Activated B cell treated with CpG ODN at 0.5 μM for 24 hours (primary cell): Measurements from ENCODE around the gene TRPV2. TPM values are rescaled to one million over a fixed set of nuclear protein-coding genes. Genes with fewer than 3 reads are reported as not detected.

Source experiments
- ATAC-seq: fragments of 200-7000 bp; cut with Tn5 transposase; one replicate; pipeline ENCODE4 v1.10.0; 2021; ENCODE audit warnings: low read depth, mild to moderate bottlenecking, moderate library complexity
- CTCF ChIA-PET: fragments of 350-600 bp; sonication (Branson Sonifier 250); formaldehyde crosslinking; loops from one replicate; lab custom pipeline; 2021; ENCODE audit warnings: antibody characterized with exemption; lab: Charles Lee
- POLR2A ChIA-PET: fragments of 350-600 bp; sonication (Branson Sonifier 250); formaldehyde crosslinking; loops from one replicate; lab custom pipeline; 2021; ENCODE audit warnings: antibody characterized with exemption; lab: Charles Lee
- DNase-seq: peaks from one replicate; pipeline ENCODE4 v3.0.0; 2022
- H3K27ac Mint-ChIP-seq: one replicate; pipeline ENCODE4 v1.8.0; 2020; ENCODE audit warnings: mixed read lengths
- H3K27me3 Mint-ChIP-seq: one replicate; pipeline ENCODE4 v1.8.0; 2021; ENCODE audit warnings: mixed read lengths
- H3K36me3 Mint-ChIP-seq: one replicate; pipeline ENCODE4 v1.8.0; 2021; ENCODE audit warnings: low read depth, mixed read lengths
- H3K4me1 Mint-ChIP-seq: one replicate; pipeline ENCODE4 v1.8.0; 2021; ENCODE audit warnings: mixed read lengths
- H3K4me3 Mint-ChIP-seq: one replicate; pipeline ENCODE4 v1.8.0; 2020; ENCODE audit warnings: mild to moderate bottlenecking, mixed read lengths
- H3K9me3 Mint-ChIP-seq: one replicate; pipeline ENCODE4 v1.8.0; 2020; ENCODE audit warnings: mixed read lengths
- intact Hi-C: fragments of 100-400 bp; cut with micrococcal nuclease; formaldehyde crosslinking; loops from one replicate; pipeline ENCODE4 v1.15.1; 2024
- total RNA-seq: library from RNA; stranded (reverse); gene quantifications from 2 replicates; pipeline ENCODE4 v1.2.3, GENCODE V29; 2022
- TF ChIP-seq, protein P1 (sequence below): fragments of 200-600 bp; IDR thresholded peaks from one replicate; pipeline ENCODE4 v1.8.0; 2022; ENCODE audit warnings: antibody characterized with exemption, mild to moderate bottlenecking

The TRPV2 gene
- total RNA-seq, 1 donor from 2014 or later: 65.8 TPM

- intact Hi-C loops: loop anchor here (2.0 kb wide), 2 partner anchors 119 to 131 kb away; no protein-coding TSS in a partner anchor
- Mint-ChIP-seq H3K4me3 (no peak overlapping the region), H3K27me3 (no peaks in the 10 kb centered on the region), H3K9me3 (no peaks in the 10 kb centered on the region), H3K36me3 (peaks cover 38% of the 10 kb centered on the region), H3K4me1 (peaks cover 43% of the 10 kb centered on the region), H3K27ac (peak overlapping the region; percentile 97)
- POLR2A ChIA-PET: interaction anchor here (0.7 to 7.2 kb wide), 4 partner anchors 11 to 129 kb away, joined by 3 to 105 read pairs (median 44); partner anchors contain the start of gene UBB
- CTCF ChIA-PET: interaction anchor here (4.0 to 4.1 kb wide), 2 partner anchors 31 to 53 kb away, joined by 29 to 64 read pairs; no protein-coding TSS in a partner anchor
- TF ChIP-seq, protein P1, sequence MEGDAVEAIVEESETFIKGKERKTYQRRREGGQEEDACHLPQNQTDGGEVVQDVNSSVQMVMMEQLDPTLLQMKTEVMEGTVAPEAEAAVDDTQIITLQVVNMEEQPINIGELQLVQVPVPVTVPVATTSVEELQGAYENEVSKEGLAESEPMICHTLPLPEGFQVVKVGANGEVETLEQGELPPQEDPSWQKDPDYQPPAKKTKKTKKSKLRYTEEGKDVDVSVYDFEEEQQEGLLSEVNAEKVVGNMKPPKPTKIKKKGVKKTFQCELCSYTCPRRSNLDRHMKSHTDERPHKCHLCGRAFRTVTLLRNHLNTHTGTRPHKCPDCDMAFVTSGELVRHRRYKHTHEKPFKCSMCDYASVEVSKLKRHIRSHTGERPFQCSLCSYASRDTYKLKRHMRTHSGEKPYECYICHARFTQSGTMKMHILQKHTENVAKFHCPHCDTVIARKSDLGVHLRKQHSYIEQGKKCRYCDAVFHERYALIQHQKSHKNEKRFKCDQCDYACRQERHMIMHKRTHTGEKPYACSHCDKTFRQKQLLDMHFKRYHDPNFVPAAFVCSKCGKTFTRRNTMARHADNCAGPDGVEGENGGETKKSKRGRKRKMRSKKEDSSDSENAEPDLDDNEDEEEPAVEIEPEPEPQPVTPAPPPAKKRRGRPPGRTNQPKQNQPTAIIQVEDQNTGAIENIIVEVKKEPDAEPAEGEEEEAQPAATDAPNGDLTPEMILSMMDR: no peak
- no peak for ATAC-seq
- no peak for DNase-seq
These were observed 2.0 kb downstream of the TRPV2 start for GRCh38 chr17:16417399-16417798.

GRCh38 chr17:16417896-16418684, 2.7 kb downstream of the TRPV2 start:
- CTCF ChIA-PET: interaction anchor here (0.9 to 4.0 kb wide), 2 partner anchors 20 to 32 kb away, joined by 3 to 29 read pairs; no protein-coding TSS in a partner anchor
- Mint-ChIP-seq H3K4me3 (no peak overlapping the region), H3K4me1 (peaks cover 43% of the 10 kb centered on the region), H3K36me3 (peaks cover 45% of the 10 kb centered on the region), H3K27me3 (no peaks in the 10 kb centered on the region), H3K9me3 (no peaks in the 10 kb centered on the region), H3K27ac (no peak overlapping the region)
- intact Hi-C loops: loop anchor here (2.0 kb wide), 2 partner anchors 119 to 131 kb away; no protein-coding TSS in a partner anchor
- TF ChIP-seq, protein P1: no peak
- ATAC-seq: no peak
- no peak for DNase-seq
- POLR2A ChIA-PET: interaction anchor here (1.8 to 7.2 kb wide), 4 partner anchors 11 to 37 kb away, joined by 18 to 105 read pairs (median 44); partner anchors contain the start of gene UBB

- ChIA-PET CTCF (interaction anchor here (0.9 to 4.0 kb wide), 2 partner anchors 20 to 32 kb away, joined by 3 to 29 read pairs; no protein-coding TSS in a partner anchor), POLR2A (interaction anchor here (0.6 to 7.2 kb wide), 3 partner anchors 20 to 150 kb away, joined by 10 to 105 read pairs (median 18); partner anchors contain the start of gene UBB)
- Mint-ChIP-seq H3K36me3 (peaks cover 49% of the 10 kb centered on the region), H3K4me3 (peak overlapping the region; percentile 36), H3K9me3 (no peaks in the 10 kb centered on the region), H3K27ac (peak overlapping the region; percentile 81), H3K27me3 (no peaks in the 10 kb centered on the region), H3K4me1 (peaks cover 43% of the 10 kb centered on the region)
- intact Hi-C loops: no loop called here
- ATAC-seq (no peak), DNase-seq (no peak)
- TF ChIP-seq, protein P1: no peak
These were observed 3.3 kb downstream of the TRPV2 start for GRCh38 chr17:16418685-16419068.

DNA sequence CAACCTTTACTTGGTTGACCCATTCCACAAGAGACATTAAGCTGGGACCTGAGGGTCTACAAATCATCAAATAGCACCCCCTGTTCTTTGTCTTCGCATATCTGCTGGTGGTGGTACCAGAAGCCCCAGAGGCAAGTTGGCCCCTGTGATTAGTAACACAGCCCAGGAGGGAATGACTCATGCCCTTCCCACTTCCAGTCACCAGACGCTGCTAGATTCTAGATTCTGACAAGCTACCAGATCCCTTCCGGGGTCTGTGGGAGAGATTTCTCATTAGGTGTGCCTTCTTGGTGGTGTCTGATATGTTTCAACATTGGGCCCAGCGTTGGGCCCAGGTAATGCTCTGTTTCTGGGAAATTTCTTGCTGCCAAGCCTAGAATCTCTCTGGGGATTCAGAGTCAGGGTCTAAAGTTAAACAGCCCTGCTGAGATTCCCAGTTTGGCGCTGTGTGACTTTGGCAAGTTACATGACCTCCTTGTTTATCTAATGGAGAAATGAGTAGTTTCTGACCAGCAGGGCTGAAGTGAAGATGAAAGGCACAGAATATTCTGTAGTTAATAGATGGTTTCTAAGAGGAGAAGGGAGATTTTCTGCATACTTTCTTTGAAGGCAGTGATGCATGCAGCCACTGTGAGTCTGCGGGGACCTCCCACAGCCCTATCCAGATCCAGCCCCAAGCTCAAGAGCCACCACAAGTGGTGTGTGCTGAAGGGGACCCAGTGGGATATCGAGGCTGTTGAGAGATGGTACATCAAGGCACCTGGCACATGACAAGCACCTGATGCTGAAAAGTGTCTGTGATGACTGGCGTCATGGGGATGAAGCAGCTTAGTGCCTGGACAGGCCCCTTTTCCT, 3.9 kb downstream of the TRPV2 start:
- no peak for DNase-seq
- Mint-ChIP-seq H3K36me3 (peaks cover 49% of the 10 kb centered on the region), H3K27ac (peak overlapping the region; percentile 81), H3K27me3 (no peaks in the 10 kb centered on the region), H3K9me3 (no peaks in the 10 kb centered on the region), H3K4me3 (peak overlapping the region; percentile 36), H3K4me1 (peaks cover 43% of the 10 kb centered on the region)
- ChIA-PET CTCF (interaction anchor here (0.9 to 4.0 kb wide), 2 partner anchors 19 to 33 kb away, joined by 3 to 29 read pairs; no protein-coding TSS in a partner anchor), POLR2A (interaction anchor here (0.5 to 7.2 kb wide), 5 partner anchors 19 to 464 kb away, joined by 4 to 105 read pairs (median 10); partner anchors contain the start of gene UBB)
- TF ChIP-seq, protein P1: no peak
- peak; percentile 22 for ATAC-seq
- intact Hi-C loops: no loop called here
